ENCODE data around the gene MECR. TPM values are rescaled to one million over a fixed set of nuclear protein-coding genes. Genes with fewer than 3 reads are reported as not detected.
A peak's percentile ranks its signal among the peaks of the same experiment; 100 is the strongest.
"Not testable (repeated sequence)": the region's sequence is repeated elsewhere in the genome, so short reads cannot be mapped to it uniquely, and the experiment has no call there.

Gene MECR
- polyA plus RNA-seq, 1 donor = 23.8 TPM

- WGBS (ENCODE audit: insufficient coverage, low lambda C conversion rate) = no CpG with 5 or more reads among the region's 6 CpGs
- H3K4me1 ChIP-seq (ENCODE audit: control insufficient read depth, insufficient read depth, low read length); H3K4me3 ChIP-seq (ENCODE audit: low read length); DNase-seq; H3K27me3 ChIP-seq (ENCODE audit: control insufficient read depth, insufficient read depth, low read length); H3K9me3 ChIP-seq (ENCODE audit: control insufficient read depth, low read depth, low read length); H3K27ac ChIP-seq (ENCODE audit: low read length): not testable (repeated sequence)
- peaks cover 30% of the 10 kb centered on the region for H3K36me3 ChIP-seq (ENCODE audit: control insufficient read depth, insufficient read depth, low read length)
Measured at GRCh38 chr1:29222260-29222659, 8.5 kb downstream of the MECR start.

- 100% methylated on average over 2 of the region's 3 CpGs for WGBS (ENCODE audit: insufficient coverage, low lambda C conversion rate)
- Histone ChIP-seq H3K27ac (ENCODE audit: low read length) (no peak overlapping the region), H3K36me3 (ENCODE audit: control insufficient read depth, insufficient read depth, low read length) (peaks cover 32% of the 10 kb centered on the region), H3K4me3 (ENCODE audit: low read length) (no peak overlapping the region), H3K9me3 (ENCODE audit: control insufficient read depth, low read depth, low read length) (no peaks in the 10 kb centered on the region), H3K27me3 (ENCODE audit: control insufficient read depth, insufficient read depth, low read length) (no peaks in the 10 kb centered on the region), H3K4me1 (ENCODE audit: control insufficient read depth, insufficient read depth, low read length) (no peaks in the 10 kb centered on the region)
- no peak for DNase-seq
Measured at GRCh38 chr1:29221296-29221695, 9.4 kb downstream of the MECR start.

GRCh38 chr1:29218223-29218622, 12.5 kb downstream of the MECR start:
- DNase-seq = no peak
- Histone ChIP-seq H3K36me3 (ENCODE audit: control insufficient read depth, insufficient read depth, low read length) (peaks cover 44% of the 10 kb centered on the region), H3K4me1 (ENCODE audit: control insufficient read depth, insufficient read depth, low read length) (no peaks in the 10 kb centered on the region), H3K9me3 (ENCODE audit: control insufficient read depth, low read depth, low read length) (no peaks in the 10 kb centered on the region), H3K27me3 (ENCODE audit: control insufficient read depth, insufficient read depth, low read length) (no peaks in the 10 kb centered on the region), H3K27ac (ENCODE audit: low read length) (no peak overlapping the region), H3K4me3 (ENCODE audit: low read length) (no peak overlapping the region)
- no CpG with 5 or more reads among the region's 2 CpGs for WGBS (ENCODE audit: insufficient coverage, low lambda C conversion rate)

GRCh38 chr1:29217633-29218032, 13.1 kb downstream of the MECR start:
- Histone ChIP-seq H3K27ac (ENCODE audit: low read length) (no peak overlapping the region), H3K36me3 (ENCODE audit: control insufficient read depth, insufficient read depth, low read length) (peaks cover 47% of the 10 kb centered on the region)
- WGBS (ENCODE audit: insufficient coverage, low lambda C conversion rate) = no CpG with 5 or more reads among the region's 2 CpGs

GRCh38 chr1:29213055-29213454, 17.7 kb downstream of the MECR start:
- peaks cover 8% of the 10 kb centered on the region for H3K4me1 ChIP-seq (ENCODE audit: control insufficient read depth, insufficient read depth, low read length)
- no peak overlapping the region for H3K27ac ChIP-seq (ENCODE audit: low read length)
- H3K4me3 ChIP-seq (ENCODE audit: low read length) = no peak overlapping the region
- H3K36me3 ChIP-seq (ENCODE audit: control insufficient read depth, insufficient read depth, low read length) = peaks cover 54% of the 10 kb centered on the region
- no CpG with 5 or more reads among the region's 5 CpGs for WGBS (ENCODE audit: insufficient coverage, low lambda C conversion rate)
- no peaks in the 10 kb centered on the region for H3K9me3 ChIP-seq (ENCODE audit: control insufficient read depth, low read depth, low read length)
- no peak for DNase-seq
- no peaks in the 10 kb centered on the region for H3K27me3 ChIP-seq (ENCODE audit: control insufficient read depth, insufficient read depth, low read length)

More at GRCh38 chr1:29217633-29218032, 13.1 kb downstream of the MECR start:
- Histone ChIP-seq H3K27me3 (ENCODE audit: control insufficient read depth, insufficient read depth, low read length) (no peaks in the 10 kb centered on the region), H3K4me3 (ENCODE audit: low read length) (no peak overlapping the region), H3K4me1 (ENCODE audit: control insufficient read depth, insufficient read depth, low read length) (no peaks in the 10 kb centered on the region), H3K9me3 (ENCODE audit: control insufficient read depth, low read depth, low read length) (no peaks in the 10 kb centered on the region)
- DNase-seq = no peak

- Histone ChIP-seq H3K4me3 (ENCODE audit: low read length) (no peak overlapping the region), H3K27me3 (ENCODE audit: control insufficient read depth, insufficient read depth, low read length) (no peaks in the 10 kb centered on the region), H3K36me3 (ENCODE audit: control insufficient read depth, insufficient read depth, low read length) (peaks cover 57% of the 10 kb centered on the region), H3K4me1 (ENCODE audit: control insufficient read depth, insufficient read depth, low read length) (peaks cover 16% of the 10 kb centered on the region), H3K9me3 (ENCODE audit: control insufficient read depth, low read depth, low read length) (no peaks in the 10 kb centered on the region), H3K27ac (ENCODE audit: low read length) (no peak overlapping the region)
- no CpG with 5 or more reads among the region's 12 CpGs for WGBS (ENCODE audit: insufficient coverage, low lambda C conversion rate)
- DNase-seq = no peak
Measured at GRCh38 chr1:29211086-29212030, 19.4 kb downstream of the MECR start.

GRCh38 chr1:29210278-29211085, 20.3 kb downstream of the MECR start:
- peaks cover 54% of the 10 kb centered on the region for H3K36me3 ChIP-seq (ENCODE audit: control insufficient read depth, insufficient read depth, low read length)
- no CpG with 5 or more reads among the region's 7 CpGs for WGBS (ENCODE audit: insufficient coverage, low lambda C conversion rate)

GRCh38 chr1:29209173-29209572, 21.6 kb downstream of the MECR start:
- no peak for DNase-seq
- H3K9me3 ChIP-seq (ENCODE audit: control insufficient read depth, low read depth, low read length) = no peaks in the 10 kb centered on the region
- peaks cover 16% of the 10 kb centered on the region for H3K4me1 ChIP-seq (ENCODE audit: control insufficient read depth, insufficient read depth, low read length)
- no peak overlapping the region for H3K4me3 ChIP-seq (ENCODE audit: low read length)
- H3K27ac ChIP-seq (ENCODE audit: low read length) = peak overlapping the region; percentile 36
- H3K27me3 ChIP-seq (ENCODE audit: control insufficient read depth, insufficient read depth, low read length) = no peaks in the 10 kb centered on the region
- peaks cover 50% of the 10 kb centered on the region for H3K36me3 ChIP-seq (ENCODE audit: control insufficient read depth, insufficient read depth, low read length)
- 100% methylated on average over 1 of the region's 5 CpGs for WGBS (ENCODE audit: insufficient coverage, low lambda C conversion rate)

More at GRCh38 chr1:29210278-29211085, 20.3 kb downstream of the MECR start:
- H3K4me3 ChIP-seq (ENCODE audit: low read length) = no peak overlapping the region
- peaks cover 16% of the 10 kb centered on the region for H3K4me1 ChIP-seq (ENCODE audit: control insufficient read depth, insufficient read depth, low read length)
- no peaks in the 10 kb centered on the region for H3K9me3 ChIP-seq (ENCODE audit: control insufficient read depth, low read depth, low read length)
- no peak for DNase-seq
- H3K27me3 ChIP-seq (ENCODE audit: control insufficient read depth, insufficient read depth, low read length) = no peaks in the 10 kb centered on the region
- H3K27ac ChIP-seq (ENCODE audit: low read length) = no peak overlapping the region

- no peaks in the 10 kb centered on the region for H3K27me3 ChIP-seq (ENCODE audit: control insufficient read depth, insufficient read depth, low read length)
- H3K27ac ChIP-seq (ENCODE audit: low read length) = peak overlapping the region; percentile 36
- H3K4me3 ChIP-seq (ENCODE audit: low read length) = no peak overlapping the region
- no CpG with 5 or more reads among the region's 4 CpGs for WGBS (ENCODE audit: insufficient coverage, low lambda C conversion rate)
- H3K36me3 ChIP-seq (ENCODE audit: control insufficient read depth, insufficient read depth, low read length) = peaks cover 54% of the 10 kb centered on the region
- H3K4me1 ChIP-seq (ENCODE audit: control insufficient read depth, insufficient read depth, low read length) = peaks cover 16% of the 10 kb centered on the region
- H3K9me3 ChIP-seq (ENCODE audit: control insufficient read depth, low read depth, low read length) = no peaks in the 10 kb centered on the region
- DNase-seq = peak; percentile 72 to 82
Measured at GRCh38 chr1:29208442-29208841, 22.3 kb downstream of the MECR start.

- peak overlapping the region; percentile 16 for H3K27ac ChIP-seq (ENCODE audit: low read length)
- peak; percentile 88 to 93 for DNase-seq
- H3K4me3 ChIP-seq (ENCODE audit: low read length) = no peak overlapping the region
- peaks cover 11% of the 10 kb centered on the region for H3K4me1 ChIP-seq (ENCODE audit: control insufficient read depth, insufficient read depth, low read length)
- H3K27me3 ChIP-seq (ENCODE audit: control insufficient read depth, insufficient read depth, low read length) = no peaks in the 10 kb centered on the region
- no peaks in the 10 kb centered on the region for H3K9me3 ChIP-seq (ENCODE audit: control insufficient read depth, low read depth, low read length)
- WGBS (ENCODE audit: insufficient coverage, low lambda C conversion rate) = no CpG with 5 or more reads among the region's 14 CpGs
- peaks cover 68% of the 10 kb centered on the region for H3K36me3 ChIP-seq (ENCODE audit: control insufficient read depth, insufficient read depth, low read length)
Measured at GRCh38 chr1:29202584-29203340, 28.0 kb downstream of the MECR start.

Measured in large intestine (tissue), 3 donors.